ENCODE measurements around the gene PICK1. TPM values are rescaled to one million over a fixed set of nuclear protein-coding genes. Genes with fewer than 3 reads are reported as not detected.

The PICK1 gene
- total and polyA plus RNA-seq, 2 of the 13 experiments (the other 11 are each of a cell fraction or from before 2014, with no cell fraction given) = 19.3 to 25.3 TPM

- peak; percentile 30; the same call in 1 of the 2 replicates for TF ChIP-seq PATZ1 (CRISPR knock-in tag; IDR thresholded peaks at IDR 0.05)
- TF ChIP-seq ZNF646 (CRISPR knock-in tag; IDR thresholded peaks at IDR 0.05) = no peak
- TF ChIP-seq TBX3 (IDR thresholded peaks at IDR 0.05; ENCODE audit: borderline replicate concordance) = no peak
- TF ChIP-seq RFX5 (IDR thresholded peaks at IDR 0.05; ENCODE audit: low read depth, low read length) = no peak
- TF ChIP-seq ZNF639 (CRISPR knock-in tag; conservative IDR thresholded peaks at IDR 0.05) = no peak
- no peak for TF ChIP-seq ARNT2 (CRISPR knock-in tag; IDR thresholded peaks at IDR 0.05; ENCODE audit: low read depth)
- peak; percentile 29; the same call in 1 of the 2 replicates for TF ChIP-seq ZNF772 (CRISPR knock-in tag; IDR thresholded peaks at IDR 0.05)
- TF ChIP-seq, protein P1, sequence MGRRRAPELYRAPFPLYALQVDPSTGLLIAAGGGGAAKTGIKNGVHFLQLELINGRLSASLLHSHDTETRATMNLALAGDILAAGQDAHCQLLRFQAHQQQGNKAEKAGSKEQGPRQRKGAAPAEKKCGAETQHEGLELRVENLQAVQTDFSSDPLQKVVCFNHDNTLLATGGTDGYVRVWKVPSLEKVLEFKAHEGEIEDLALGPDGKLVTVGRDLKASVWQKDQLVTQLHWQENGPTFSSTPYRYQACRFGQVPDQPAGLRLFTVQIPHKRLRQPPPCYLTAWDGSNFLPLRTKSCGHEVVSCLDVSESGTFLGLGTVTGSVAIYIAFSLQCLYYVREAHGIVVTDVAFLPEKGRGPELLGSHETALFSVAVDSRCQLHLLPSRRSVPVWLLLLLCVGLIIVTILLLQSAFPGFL (CRISPR knock-in tag; IDR thresholded peaks at IDR 0.05) = no peak
- TF ChIP-seq, protein P2, sequence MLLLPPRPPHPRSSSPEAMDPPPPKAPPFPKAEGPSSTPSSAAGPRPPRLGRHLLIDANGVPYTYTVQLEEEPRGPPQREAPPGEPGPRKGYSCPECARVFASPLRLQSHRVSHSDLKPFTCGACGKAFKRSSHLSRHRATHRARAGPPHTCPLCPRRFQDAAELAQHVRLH (CRISPR knock-in tag; IDR thresholded peaks at IDR 0.05; ENCODE audit: borderline replicate concordance, low read depth) = no peak
- no peak for TF ChIP-seq ZNF83 (CRISPR knock-in tag; IDR thresholded peaks at IDR 0.05; ENCODE audit: borderline replicate concordance)
- TF ChIP-seq SALL1 (CRISPR knock-in tag; IDR thresholded peaks at IDR 0.05) = no peak; the same call in 1 of the 2 replicates
- TF ChIP-seq ZC3H13 (CRISPR knock-in tag; IDR thresholded peaks at IDR 0.05) = no peak
These were observed 39.8 kb upstream of the PICK1 start (continued) for GRCh38 chr22:38017272-38017920.

All from HepG2 (cell line).